Liver (tissue), 9 donors: Measurements from ENCODE around the gene PITPNM2. TPM values are rescaled to one million over a fixed set of nuclear protein-coding genes. Genes with fewer than 3 reads are reported as not detected.

ENCODE experiments used
- DNase-seq: peaks from one replicate; pipeline ENCODE4 v3.0.0-alpha.2; 2017; ENCODE audit warnings: low spot score
- H3K27ac ChIP-seq, 2 donors: one replicate each; pipeline ENCODE4 v1.7.0; 2013; ENCODE audit warnings: inconsistent platforms in 2 of 2, low read length in 2 of 2, control low read depth in 1 of 2, low read depth in 1 of 2, mild to moderate bottlenecking in 1 of 2
- H3K27me3 ChIP-seq, 4 donors: one replicate each; pipeline versions ENCODE4 v1.6.1 to v1.7.0; 2013; ENCODE audit warnings: low read length in 3 of 4, inconsistent platforms in 1 of 4, mild to moderate bottlenecking in 1 of 4, moderate library complexity in 1 of 4; ENCODE audit not compliant: control insufficient read depth in 4 of 4, insufficient read depth in 4 of 4
- H3K36me3 ChIP-seq, 4 donors: one replicate each; pipeline versions ENCODE4 v1.6.1 to v1.7.0; 2013; ENCODE audit warnings: low read length in 3 of 4, mild to moderate bottlenecking in 3 of 4, low read depth in 1 of 4, moderate library complexity in 1 of 4; ENCODE audit not compliant: control insufficient read depth in 4 of 4, insufficient read depth in 3 of 4
- H3K4me1 ChIP-seq, 4 donors: one replicate each; pipeline versions ENCODE4 v1.6.1 to v1.7.0; 2013; ENCODE audit warnings: low read length in 3 of 4, mild to moderate bottlenecking in 3 of 4, moderate library complexity in 1 of 4; ENCODE audit not compliant: control insufficient read depth in 4 of 4, insufficient read depth in 4 of 4
- H3K4me3 ChIP-seq, 3 donors: one replicate each; pipeline versions ENCODE4 v1.6.1 to v1.7.0; 2013; ENCODE audit warnings: low read length in 3 of 3, control low read depth in 1 of 3, low read depth in 1 of 3, mild to moderate bottlenecking in 1 of 3
- H3K9ac ChIP-seq, 2 donors: one replicate each; pipeline ENCODE4 v1.7.0; 2013; ENCODE audit warnings: low read length in 2 of 2, mild to moderate bottlenecking in 2 of 2, moderate library complexity in 2 of 2, control low read depth in 1 of 2, low read depth in 1 of 2
- H3K9me3 ChIP-seq, 4 donors: one replicate each; pipeline versions ENCODE4 v1.6.1 to v1.7.0; 2013; ENCODE audit warnings: low read length in 3 of 4; ENCODE audit not compliant: control insufficient read depth in 4 of 4
- CTCF ChIP-seq: fragments of 150-350 bp; IDR thresholded peaks from 2 replicates; pipeline ENCODE4 v1.5.1; 2017; ENCODE audit warnings: improper control_type of control experiment, low read depth, low read length; ENCODE audit not compliant: missing input control
- EGR1 ChIP-seq, 2 donors: IDR thresholded peaks; 2 replicates each; pipeline ENCODE4 v1.6.1; 2016 to 2018; ENCODE audit warnings: antibody characterized with exemption in 2 of 2, low read depth in 2 of 2
- FOXA1 ChIP-seq: IDR thresholded peaks from 2 replicates; pipeline ENCODE4 v1.6.1; 2016; ENCODE audit warnings: antibody characterized with exemption
- FOXA2 ChIP-seq: IDR thresholded peaks from 2 replicates; pipeline ENCODE4 v1.6.1; 2016; ENCODE audit warnings: antibody characterized with exemption
- HNF4A ChIP-seq, 2 donors: conservative IDR thresholded peaks; 2 replicates each; pipeline ENCODE4 v1.6.1; 2016; ENCODE audit warnings: antibody characterized with exemption in 2 of 2, mild to moderate bottlenecking in 2 of 2
- HNF4G ChIP-seq: IDR thresholded peaks from 2 replicates; pipeline ENCODE4 v1.6.1; 2016; ENCODE audit warnings: antibody characterized with exemption
- JUND ChIP-seq, 2 donors: IDR thresholded peaks; 2 replicates each; pipeline ENCODE4 v1.6.1; 2016; ENCODE audit warnings: antibody characterized with exemption in 2 of 2
- MAX ChIP-seq: IDR thresholded peaks from 2 replicates; pipeline ENCODE4 v1.6.1; 2016; ENCODE audit warnings: antibody characterized with exemption
- NR2F2 ChIP-seq: IDR thresholded peaks from 2 replicates; pipeline ENCODE4 v1.6.1; 2016; ENCODE audit warnings: antibody characterized with exemption
- RAD21 ChIP-seq, 2 donors: IDR thresholded peaks; 2 replicates each; pipeline ENCODE4 v1.6.1; 2016; ENCODE audit warnings: antibody characterized with exemption in 2 of 2, mild to moderate bottlenecking in 2 of 2
- REST ChIP-seq: IDR thresholded peaks from 2 replicates; pipeline ENCODE4 v1.6.1; 2016; ENCODE audit warnings: antibody characterized with exemption, mild to moderate bottlenecking
- RXRA ChIP-seq, 2 donors: IDR thresholded peaks; 2 replicates each; pipeline ENCODE4 v1.6.1; 2017 to 2018; ENCODE audit warnings: antibody characterized with exemption in 2 of 2, mild to moderate bottlenecking in 1 of 2
- SP1 ChIP-seq: IDR thresholded peaks from 2 replicates; pipeline ENCODE4 v1.6.1; 2018; ENCODE audit warnings: antibody characterized with exemption, mild to moderate bottlenecking
- TAF1 ChIP-seq: conservative IDR thresholded peaks from 2 replicates; pipeline ENCODE4 v1.6.1; 2016; ENCODE audit warnings: antibody characterized with exemption, mild to moderate bottlenecking
- YY1 ChIP-seq: IDR thresholded peaks from 2 replicates; pipeline ENCODE4 v1.6.1; 2016; ENCODE audit warnings: antibody characterized with exemption, mild to moderate bottlenecking
- ZBTB33 ChIP-seq: IDR thresholded peaks from 2 replicates; pipeline ENCODE4 v1.6.1; 2016; ENCODE audit warnings: antibody characterized with exemption
- WGBS: extraction: QIAGEN DNeasy Blood & Tissue Kit; methylation state at CpG from one replicate; pipeline ENCODE4 v1.1.7; 2013; 5-methylcytosine and 5-hydroxymethylcytosine counted together
- polyA plus RNA-seq, 2 donors: library from polyadenylated mRNA; stranded (reverse) in 1 of 2; unstranded in 1 of 2; fragments of 200-250 nt in 1 of 2; fragments of >200 nt in 1 of 2; fragmentation: Nextera tagmentation in 1 of 2; extraction: Ambion mirVana in 1 of 2; gene quantifications; one replicate each; pipeline versions ENCODE4 v1.2.1 to v1.2.3, GENCODE V29; 2013 to 2015
- total RNA-seq, 2 donors: library from RNA; depleted of rRNA; stranded (reverse); fragments of >200 nt; gene quantifications; one replicate each; pipeline ENCODE4 v1.2.3, GENCODE V29; 2014
- donor health status: healthy.
- donor health status: healthy.
- donor health status: healthy.
- donor health status: healthy.
- donor health status: healthy.

The PITPNM2 gene
- total and polyA plus RNA-seq, 4 donors, result 1.3 to 28.4 (median 5.1) TPM

- H3K9me3 ChIP-seq, result no peaks in the 10 kb centered on the region
- H3K27me3 ChIP-seq, result no peaks in the 10 kb centered on the region
- H3K9ac ChIP-seq, result peak overlapping the region in 1 of 2 donors; percentile 66
- peak overlapping the region; percentile 45 to 87 (median 59) for H3K4me3 ChIP-seq
- no peak for DNase-seq
- no peak for TF ChIP-seq MAX
- peak in 1 of 2 donors; percentile 5 for TF ChIP-seq HNF4A (conservative IDR thresholded peaks at IDR 0.05)
- H3K4me1 ChIP-seq, result peaks cover 7 to 45% (median 34%) of the 10 kb centered on the region in 4 donors
- WGBS, result 43% methylated on average over 46 of the region's 46 CpGs
- H3K36me3 ChIP-seq, result peaks cover 0 to 8% (median 3%) of the 10 kb centered on the region in 4 donors
- H3K27ac ChIP-seq, result peak overlapping the region; percentile 48 to 63
Measured at GRCh38 chr12:123151457-123152454, 866 bp upstream of the PITPNM2 start.

- peak overlapping the region; percentile 61 to 74 for H3K27ac ChIP-seq
- TF ChIP-seq MAX, result no peak
- TF ChIP-seq JUND (IDR thresholded peaks at IDR 0.05), result no peak
- peaks cover 7 to 45% (median 34%) of the 10 kb centered on the region in 4 donors for H3K4me1 ChIP-seq
- no peaks in the 10 kb centered on the region for H3K9me3 ChIP-seq
- under 1% methylated on average over 54 of the region's 54 CpGs for WGBS
- peak; percentile 44 for DNase-seq
- peaks cover 0 to 1% (median 0%) of the 10 kb centered on the region in 4 donors for H3K36me3 ChIP-seq
- H3K9ac ChIP-seq, result peak overlapping the region in 1 of 2 donors; percentile 37
- H3K27me3 ChIP-seq, result no peaks in the 10 kb centered on the region
- peak overlapping the region; percentile 39 to 87 (median 70) for H3K4me3 ChIP-seq
Measured at GRCh38 chr12:123150275-123150743, 581 bp downstream of the PITPNM2 start.

GRCh38 chr12:123149501-123150274 is 1.2 kb downstream of the PITPNM2 start:
- WGBS, result 29% methylated on average over 22 of the region's 22 CpGs
- DNase-seq, result no peak
- peak overlapping the region; percentile 61 to 74 for H3K27ac ChIP-seq
- TF ChIP-seq RAD21 (IDR thresholded peaks at IDR 0.05), result peak in 1 of 2 donors; percentile 25
- TF ChIP-seq FOXA2, result no peak
- TF ChIP-seq YY1, result no peak
- TF ChIP-seq CTCF, result no peak
- no peak for TF ChIP-seq TAF1
- no peak for TF ChIP-seq SP1
- TF ChIP-seq HNF4A (conservative IDR thresholded peaks at IDR 0.05), result no peak
- TF ChIP-seq NR2F2, result no peak
- TF ChIP-seq FOXA1, result no peak
- TF ChIP-seq MAX, result no peak
- no peak for TF ChIP-seq HNF4G
- no peak for TF ChIP-seq EGR1 (IDR thresholded peaks at IDR 0.05; ENCODE audit: low read depth in 2 of 2)
- TF ChIP-seq ZBTB33, result no peak
- no peak for TF ChIP-seq REST
- peak in 1 of 2 donors; percentile 32 for TF ChIP-seq RXRA (IDR thresholded peaks at IDR 0.05)

More at GRCh38 chr12:123149501-123150274, 1.2 kb downstream of the PITPNM2 start:
- Histone ChIP-seq H3K4me1 (peaks cover 7 to 45% (median 34%) of the 10 kb centered on the region in 4 donors), H3K4me3 (peak overlapping the region; percentile 39 to 87 (median 70)), H3K27me3 (no peaks in the 10 kb centered on the region), H3K9me3 (no peaks in the 10 kb centered on the region), H3K9ac (peak overlapping the region in 1 of 2 donors; percentile 37), H3K36me3 (no peaks in the 10 kb centered on the region)
